ENCODE measurements around the gene GPD1L. TPM values are rescaled to one million over a fixed set of nuclear protein-coding genes. Genes with fewer than 3 reads are reported as not detected.

GPD1L gene
- total and polyA plus RNA-seq, 4 experiments from 2014 or later: 20.6 to 32.5 (median 23.5) TPM

DNA sequence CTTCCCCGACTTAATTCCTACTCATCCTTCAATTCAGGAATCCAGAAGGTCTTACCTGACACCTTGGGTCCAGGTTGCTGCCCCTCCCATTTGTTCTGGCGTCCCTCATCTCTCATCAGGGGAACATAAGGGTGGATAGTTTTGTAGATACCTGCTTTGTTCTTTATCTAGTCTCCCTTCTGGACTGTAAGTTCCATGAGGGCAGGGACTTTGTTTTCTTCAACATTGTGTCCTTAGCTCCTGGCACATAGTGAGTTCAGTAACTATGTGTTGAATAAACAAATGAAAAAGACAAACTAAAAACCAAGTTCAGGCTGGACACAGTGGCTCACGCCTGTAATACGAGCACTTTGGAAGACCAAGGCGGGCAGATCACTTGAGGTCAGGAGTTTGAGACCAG, 13.2 kb upstream of the GPD1L start:
- intact Hi-C loops (cut with micrococcal nuclease): no loop called here
- Histone ChIP-seq H3K9me3 (ENCODE audit: control insufficient read depth in 1 of 2, low read length in 2 of 2) (no peaks in the 10 kb centered on the region), H3K27ac (ENCODE audit: low read depth, low read length) (no peak overlapping the region), H3K4me1 (ENCODE audit: insufficient read depth, low read length) (peaks cover 8% of the 10 kb centered on the region), H3K4me3 (ENCODE audit: low read length in 2 of 2) (no peak overlapping the region), H3K36me3 (ENCODE audit: insufficient read depth, low read length) (no peaks in the 10 kb centered on the region), H3K27me3 (ENCODE audit: insufficient read depth, low read length) (no peaks in the 10 kb centered on the region)
- ChIA-PET POLR2A (ENCODE audit: partially characterized antibody) (no interaction called here), CTCF (ENCODE audit: partially characterized antibody) (no interaction called here)
- Mint-ChIP-seq H3K27ac (no peak overlapping the region), H3K36me3 (no peaks in the 10 kb centered on the region), H3K4me3 (no peak overlapping the region), H3K27me3 (peaks cover 8 to 9% of the 10 kb centered on the region in 2 donors), H3K9me3 (peaks cover 0 to 14% (median 5%) of the 10 kb centered on the region in 8 donors), H3K4me1 (peaks cover 8 to 15% (median 11%) of the 10 kb centered on the region in 4 donors)
- DNase-seq: no peak

DNA sequence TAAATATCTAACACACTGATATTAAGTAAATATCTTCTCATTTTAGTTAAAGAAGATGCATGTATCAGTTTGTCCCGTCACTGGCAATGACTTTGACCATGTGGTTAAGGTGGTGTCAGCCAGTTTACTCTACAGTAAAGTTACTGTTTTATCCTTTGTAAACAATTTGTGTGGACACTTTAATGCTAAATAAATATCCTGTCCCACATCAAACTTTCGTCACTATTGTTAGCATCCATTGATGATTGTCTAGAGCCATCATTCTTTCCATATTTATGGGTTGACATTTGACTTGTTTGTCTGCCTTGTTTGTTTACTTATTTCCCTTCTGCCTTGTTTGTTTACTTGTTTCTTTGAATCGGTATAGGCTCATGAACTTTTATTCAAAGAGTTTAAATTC, 11.0 kb upstream of the GPD1L start:
- DNase-seq: no peak
- Histone ChIP-seq H3K36me3 (ENCODE audit: insufficient read depth, low read length) (no peaks in the 10 kb centered on the region), H3K4me1 (ENCODE audit: insufficient read depth, low read length) (peaks cover 8% of the 10 kb centered on the region), H3K4me3 (ENCODE audit: low read length in 2 of 2) (no peak overlapping the region), H3K9me3 (ENCODE audit: control insufficient read depth in 1 of 2, low read length in 2 of 2) (no peaks in the 10 kb centered on the region), H3K27me3 (ENCODE audit: insufficient read depth, low read length) (no peaks in the 10 kb centered on the region), H3K27ac (ENCODE audit: low read depth, low read length) (no peak overlapping the region)
- Mint-ChIP-seq H3K36me3 (no peaks in the 10 kb centered on the region), H3K27ac (no peak overlapping the region), H3K4me1 (peaks cover 8 to 19% (median 13%) of the 10 kb centered on the region in 4 donors), H3K9me3 (peaks cover 0 to under 1% (median 0%) of the 10 kb centered on the region in 8 donors), H3K4me3 (no peak overlapping the region), H3K27me3 (peaks cover 8% of the 10 kb centered on the region in 2 donors)
- POLR2A ChIA-PET (ENCODE audit: partially characterized antibody): no interaction called here
- CTCF ChIA-PET (ENCODE audit: partially characterized antibody): no interaction called here
- intact Hi-C loops (cut with micrococcal nuclease): no loop called here

DNA sequence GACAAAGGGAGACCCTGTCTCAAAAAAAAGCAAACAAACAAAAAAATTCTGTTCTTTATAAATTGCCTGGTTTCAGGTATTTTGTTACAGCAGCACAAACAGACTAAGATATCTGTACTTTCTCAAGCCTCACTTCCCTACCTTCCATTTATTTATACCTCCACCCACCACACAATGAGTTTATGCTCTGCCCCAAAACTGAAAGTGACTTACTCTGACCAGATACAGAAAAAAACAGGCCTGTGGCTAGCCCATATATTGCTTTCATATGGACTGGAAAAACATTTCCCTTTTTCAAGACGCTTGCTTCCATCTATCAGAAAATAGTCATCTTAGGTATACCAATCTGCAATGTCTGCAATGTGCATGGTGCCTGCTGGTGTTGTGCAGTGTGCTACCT, 8.7 kb upstream of the GPD1L start:
- Mint-ChIP-seq H3K36me3 (peaks cover 3 to 13% of the 10 kb centered on the region in 2 donors), H3K4me1 (peaks cover 0 to 5% (median 4%) of the 10 kb centered on the region in 4 donors), H3K27ac (no peak overlapping the region), H3K4me3 (no peak overlapping the region), H3K9me3 (peaks cover 0 to 20% (median 9%) of the 10 kb centered on the region in 8 donors), H3K27me3 (peaks cover 2 to 6% of the 10 kb centered on the region in 2 donors)
- Histone ChIP-seq H3K4me3 (ENCODE audit: low read length in 2 of 2) (no peak overlapping the region), H3K36me3 (ENCODE audit: insufficient read depth, low read length) (no peaks in the 10 kb centered on the region), H3K27me3 (ENCODE audit: insufficient read depth, low read length) (no peaks in the 10 kb centered on the region), H3K27ac (ENCODE audit: low read depth, low read length) (no peak overlapping the region), H3K4me1 (ENCODE audit: insufficient read depth, low read length) (no peaks in the 10 kb centered on the region), H3K9me3 (ENCODE audit: control insufficient read depth in 1 of 2, low read length in 2 of 2) (peaks cover 0 to 5% of the 10 kb centered on the region in 2 donors)
- intact Hi-C loops (cut with micrococcal nuclease): no loop called here
- POLR2A ChIA-PET (ENCODE audit: partially characterized antibody): no interaction called here
- DNase-seq: no peak
- CTCF ChIA-PET (ENCODE audit: partially characterized antibody): no interaction called here

DNA sequence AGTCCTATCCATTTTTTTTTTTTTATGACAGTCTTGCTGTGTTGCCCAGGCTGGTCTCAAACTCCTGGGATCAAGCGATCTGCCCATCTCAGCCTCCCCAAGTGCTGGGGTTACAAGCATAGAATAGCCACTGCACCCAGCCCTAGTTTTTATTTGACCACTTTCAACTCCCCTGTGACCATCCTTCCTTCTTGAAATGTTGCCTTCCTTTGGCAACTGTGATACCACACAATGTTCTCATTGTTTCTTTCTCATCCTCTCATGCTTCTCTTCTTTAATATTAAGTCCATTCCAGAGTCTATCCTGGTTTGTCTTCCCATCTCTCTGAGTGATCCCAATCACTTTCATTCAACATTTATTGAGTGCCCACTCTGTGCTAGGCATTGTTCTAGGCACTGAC, 7.9 kb upstream of the GPD1L start:
- Histone ChIP-seq H3K4me3 (ENCODE audit: low read length in 2 of 2) (no peak overlapping the region), H3K4me1 (ENCODE audit: insufficient read depth, low read length) (no peaks in the 10 kb centered on the region), H3K27ac (ENCODE audit: low read depth, low read length) (no peak overlapping the region), H3K9me3 (ENCODE audit: control insufficient read depth in 1 of 2, low read length in 2 of 2) (peaks cover 0 to 5% of the 10 kb centered on the region in 2 donors), H3K36me3 (ENCODE audit: insufficient read depth, low read length) (no peaks in the 10 kb centered on the region), H3K27me3 (ENCODE audit: insufficient read depth, low read length) (no peaks in the 10 kb centered on the region)
- Mint-ChIP-seq H3K36me3 (peaks cover 3 to 13% of the 10 kb centered on the region in 2 donors), H3K4me1 (peaks cover 0 to 5% (median 3%) of the 10 kb centered on the region in 4 donors), H3K9me3 (peaks cover 0 to 26% (median 9%) of the 10 kb centered on the region in 8 donors), H3K27ac (no peak overlapping the region), H3K4me3 (no peak overlapping the region), H3K27me3 (peaks cover 2% of the 10 kb centered on the region in 2 donors)
- POLR2A ChIA-PET (ENCODE audit: partially characterized antibody): no interaction called here
- intact Hi-C loops (cut with micrococcal nuclease): no loop called here
- DNase-seq: no peak
- CTCF ChIA-PET (ENCODE audit: partially characterized antibody): no interaction called here

DNA sequence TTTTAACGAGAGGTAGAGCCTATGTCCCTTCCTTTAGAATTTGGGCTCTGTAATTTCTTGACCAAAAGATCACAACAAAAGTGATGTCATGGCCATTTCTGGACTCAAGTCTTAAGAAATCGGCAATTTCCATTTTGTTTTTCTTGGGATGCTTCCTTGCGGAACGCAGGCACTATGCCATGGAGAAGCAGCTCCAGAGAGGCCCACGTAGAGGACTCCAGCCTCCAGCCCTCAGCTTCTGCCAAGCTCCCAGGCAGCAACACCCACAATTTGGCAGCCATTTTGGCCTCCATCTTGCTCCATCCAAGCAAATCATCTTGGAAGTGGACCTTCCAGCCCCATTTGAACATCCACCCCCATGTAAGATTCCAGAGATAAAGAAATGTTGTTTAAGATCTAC, 6.0 kb upstream of the GPD1L start:
- ChIA-PET CTCF (ENCODE audit: partially characterized antibody) (interaction anchor here (1.3 kb wide), 1 partner anchor 44 kb away, joined by 3 read pairs; no protein-coding TSS in a partner anchor), POLR2A (ENCODE audit: partially characterized antibody) (no interaction called here)
- H3K27ac ChIP-seq (ENCODE audit: low read depth, low read length): no peak overlapping the region
- Mint-ChIP-seq H3K4me3 (no peak overlapping the region), H3K9me3 (peaks cover 0 to 30% (median 9%) of the 10 kb centered on the region in 8 donors), H3K36me3 (peaks cover 4 to 13% of the 10 kb centered on the region in 2 donors), H3K4me1 (peaks cover 0 to 7% (median 3%) of the 10 kb centered on the region in 4 donors), H3K27ac (no peak overlapping the region), H3K27me3 (peaks cover 2% of the 10 kb centered on the region in 2 donors)
- no peak for DNase-seq
- no peaks in the 10 kb centered on the region for H3K27me3 ChIP-seq (ENCODE audit: insufficient read depth, low read length)
- no peaks in the 10 kb centered on the region for H3K4me1 ChIP-seq (ENCODE audit: insufficient read depth, low read length)
- no peak overlapping the region for H3K4me3 ChIP-seq (ENCODE audit: low read length in 2 of 2)
- peaks cover 0 to 5% of the 10 kb centered on the region in 2 donors for H3K9me3 ChIP-seq (ENCODE audit: control insufficient read depth in 1 of 2, low read length in 2 of 2)
- intact Hi-C loops (cut with micrococcal nuclease): no loop called here
- H3K36me3 ChIP-seq (ENCODE audit: insufficient read depth, low read length): no peaks in the 10 kb centered on the region

DNA sequence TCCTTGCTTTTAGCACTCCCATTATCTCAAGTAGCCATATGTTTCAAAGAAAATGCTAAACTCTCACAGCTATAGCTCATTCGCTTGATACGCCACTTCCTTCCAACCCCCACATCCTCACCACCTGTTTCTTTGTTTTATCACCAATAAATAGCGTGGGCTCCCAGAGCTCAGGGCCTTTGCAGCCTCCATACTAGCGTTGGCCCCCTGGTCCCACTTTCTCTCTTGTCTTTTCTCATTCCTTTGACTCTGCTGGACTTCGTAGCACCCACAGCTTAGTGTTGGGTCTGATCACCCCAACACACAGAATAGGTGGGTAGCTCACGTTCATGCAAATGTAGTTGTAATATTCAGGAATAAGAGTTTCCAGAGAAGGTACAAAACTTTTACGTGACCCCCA, 4.1 kb upstream of the GPD1L start:
- Mint-ChIP-seq H3K36me3 (peaks cover 8 to 13% of the 10 kb centered on the region in 2 donors), H3K27ac (no peak overlapping the region), H3K4me3 (no peak overlapping the region), H3K27me3 (peaks cover 2% of the 10 kb centered on the region in 2 donors), H3K9me3 (peaks cover 0 to 30% (median 9%) of the 10 kb centered on the region in 8 donors), H3K4me1 (peaks cover 5 to 17% (median 11%) of the 10 kb centered on the region in 4 donors)
- no peaks in the 10 kb centered on the region for H3K27me3 ChIP-seq (ENCODE audit: insufficient read depth, low read length)
- intact Hi-C loops (cut with micrococcal nuclease): no loop called here
- peaks cover 9% of the 10 kb centered on the region for H3K4me1 ChIP-seq (ENCODE audit: insufficient read depth, low read length)
- no peak for DNase-seq
- CTCF ChIA-PET (ENCODE audit: partially characterized antibody): interaction anchor here (0.7 to 1.2 kb wide), 2 partner anchors 11 to 42 kb away, joined by 3 to 4 read pairs; no protein-coding TSS in a partner anchor
- no peaks in the 10 kb centered on the region for H3K36me3 ChIP-seq (ENCODE audit: insufficient read depth, low read length)
- POLR2A ChIA-PET (ENCODE audit: partially characterized antibody): interaction anchor here (0.8 kb wide), 1 partner anchor 13 kb away, joined by 4 read pairs; no protein-coding TSS in a partner anchor
- H3K4me3 ChIP-seq (ENCODE audit: low read length in 2 of 2): no peak overlapping the region
- H3K27ac ChIP-seq (ENCODE audit: low read depth, low read length): no peak overlapping the region
- peaks cover 0 to 5% of the 10 kb centered on the region in 2 donors for H3K9me3 ChIP-seq (ENCODE audit: control insufficient read depth in 1 of 2, low read length in 2 of 2)

DNA sequence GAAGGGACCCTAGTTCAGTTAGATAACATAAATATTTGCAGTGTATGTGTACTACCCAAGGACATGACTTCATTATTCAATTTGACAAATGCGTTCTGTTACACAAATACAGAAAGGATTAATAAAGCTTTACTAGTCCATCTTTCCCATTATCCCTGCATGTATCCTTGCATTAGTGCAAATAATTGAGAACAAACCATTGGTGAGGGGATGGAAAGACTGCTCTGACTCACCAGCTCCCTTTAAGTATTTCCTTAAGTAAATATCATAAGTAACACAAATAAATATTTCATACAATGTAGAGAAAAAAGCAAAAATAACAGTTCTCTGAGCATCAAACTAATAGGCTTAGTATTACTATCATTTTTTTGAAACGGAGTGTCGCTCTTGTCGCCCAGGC, 1.9 kb upstream of the GPD1L start:
- DNase-seq: no peak
- H3K27me3 Mint-ChIP-seq: peaks cover 0 to under 1% of the 10 kb centered on the region in 2 donors
- peaks cover 8 to 16% of the 10 kb centered on the region in 2 donors for H3K36me3 Mint-ChIP-seq
- H3K4me1 Mint-ChIP-seq: peaks cover 17 to 31% (median 22%) of the 10 kb centered on the region in 4 donors
- CTCF ChIA-PET (ENCODE audit: partially characterized antibody): no interaction called here
- Histone ChIP-seq H3K9me3 (ENCODE audit: control insufficient read depth in 1 of 2, low read length in 2 of 2) (peaks cover 0 to 5% of the 10 kb centered on the region in 2 donors), H3K4me1 (ENCODE audit: insufficient read depth, low read length) (peaks cover 28% of the 10 kb centered on the region), H3K27ac (ENCODE audit: low read depth, low read length) (no peak overlapping the region), H3K4me3 (ENCODE audit: low read length in 2 of 2) (no peak overlapping the region), H3K36me3 (ENCODE audit: insufficient read depth, low read length) (no peaks in the 10 kb centered on the region), H3K27me3 (ENCODE audit: insufficient read depth, low read length) (no peaks in the 10 kb centered on the region)
- POLR2A ChIA-PET (ENCODE audit: partially characterized antibody): interaction anchor here (1.0 kb wide), 1 partner anchor 10 kb away, joined by 4 read pairs; no protein-coding TSS in a partner anchor
- peaks cover 0 to 30% (median 9%) of the 10 kb centered on the region in 8 donors for H3K9me3 Mint-ChIP-seq
- intact Hi-C loops (cut with micrococcal nuclease): no loop called here
- no peak overlapping the region for H3K4me3 Mint-ChIP-seq
- no peak overlapping the region for H3K27ac Mint-ChIP-seq

Data from CD4-positive, alpha-beta memory T cell (primary cell).